Measurements from ENCODE around the gene MRGPRG.
"Not testable (repeated sequence)": the region's sequence is repeated elsewhere in the genome, so short reads cannot be mapped to it uniquely, and the experiment has no call there.

The MRGPRG gene, protein sequence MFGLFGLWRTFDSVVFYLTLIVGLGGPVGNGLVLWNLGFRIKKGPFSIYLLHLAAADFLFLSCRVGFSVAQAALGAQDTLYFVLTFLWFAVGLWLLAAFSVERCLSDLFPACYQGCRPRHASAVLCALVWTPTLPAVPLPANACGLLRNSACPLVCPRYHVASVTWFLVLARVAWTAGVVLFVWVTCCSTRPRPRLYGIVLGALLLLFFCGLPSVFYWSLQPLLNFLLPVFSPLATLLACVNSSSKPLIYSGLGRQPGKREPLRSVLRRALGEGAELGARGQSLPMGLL

DNA sequence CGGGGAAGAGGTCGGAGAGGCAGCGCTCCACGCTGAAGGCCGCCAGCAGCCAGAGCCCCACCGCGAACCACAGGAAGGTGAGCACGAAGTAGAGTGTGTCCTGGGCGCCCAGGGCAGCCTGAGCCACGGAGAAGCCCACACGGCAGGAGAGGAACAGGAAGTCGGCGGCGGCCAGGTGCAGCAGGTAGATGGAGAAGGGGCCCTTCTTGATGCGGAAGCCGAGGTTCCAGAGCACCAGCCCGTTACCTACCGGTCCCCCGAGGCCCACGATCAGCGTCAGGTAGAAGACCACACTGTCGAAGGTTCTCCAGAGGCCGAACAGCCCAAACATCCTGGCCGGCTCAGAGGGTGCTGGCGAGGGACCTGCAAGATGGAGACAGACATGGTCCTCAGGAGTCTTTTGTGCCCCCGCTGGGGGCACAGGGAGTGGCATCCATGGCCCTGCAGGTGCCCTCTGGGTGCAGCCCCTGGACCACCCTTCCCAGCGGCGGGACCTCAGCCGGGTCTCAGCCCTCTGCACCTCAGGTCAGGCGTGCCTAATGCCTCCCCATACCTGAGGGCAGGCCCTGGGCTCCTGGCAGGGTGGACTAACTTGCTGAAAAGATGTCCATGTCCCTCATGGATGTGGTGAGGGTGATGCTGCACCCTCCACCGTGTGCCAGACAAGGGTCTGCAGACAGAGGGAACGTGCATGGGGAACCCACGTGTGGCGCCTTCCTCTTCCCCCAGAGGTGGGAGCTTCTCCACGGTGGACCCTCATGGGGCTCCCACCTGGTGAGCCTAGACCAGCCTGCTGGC lies at the start of gene MRGPRG:
Gene MRGPRG (minus strand): TSS at position 331 of the 798 bp plus-strand sequence. CDS start 0 bp downstream, at position 331.
- DNase-seq, result no peak

DNA sequence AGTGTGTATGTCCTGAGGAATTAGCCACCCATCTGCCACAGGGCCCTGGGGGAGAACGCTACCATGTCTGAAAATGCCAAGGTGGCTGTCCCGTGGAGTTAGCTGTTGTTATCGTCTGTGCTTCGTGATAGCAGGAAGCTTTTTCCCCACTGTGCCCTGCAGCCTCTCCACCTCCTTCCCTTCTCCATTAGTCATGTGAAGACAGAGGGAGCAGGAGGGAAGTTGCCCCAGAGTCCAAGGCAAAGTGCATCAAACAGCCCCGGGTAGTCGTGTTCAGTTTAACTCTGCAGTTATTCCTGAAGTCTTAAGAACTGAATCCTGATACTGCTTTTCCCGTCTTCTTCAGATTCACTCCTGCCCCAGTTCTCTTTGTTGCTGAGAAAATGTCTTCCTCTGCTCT lies 43.9 kb upstream of the MRGPRG start:
- not testable (repeated sequence) for DNase-seq

DNA sequence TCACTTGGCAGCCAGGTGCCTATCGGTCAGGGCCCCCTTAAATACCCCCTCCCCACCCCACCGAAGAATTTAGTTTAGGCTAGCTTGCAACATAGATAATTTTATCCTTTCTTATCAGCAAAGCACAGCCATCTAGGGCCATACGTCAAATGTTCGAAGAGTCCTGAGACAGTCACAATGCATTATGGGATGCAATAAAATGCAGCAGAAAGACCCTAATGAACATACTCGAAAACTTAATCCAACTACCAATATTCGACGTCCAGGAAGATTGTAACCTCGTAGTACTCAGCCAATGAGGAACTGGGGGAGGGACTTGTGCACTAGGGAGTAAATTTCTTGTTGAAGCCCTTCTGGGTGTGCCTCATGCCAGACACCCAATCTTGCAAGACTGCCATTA lies 43.2 kb upstream of the MRGPRG start:
- not testable (repeated sequence) for DNase-seq

DNA sequence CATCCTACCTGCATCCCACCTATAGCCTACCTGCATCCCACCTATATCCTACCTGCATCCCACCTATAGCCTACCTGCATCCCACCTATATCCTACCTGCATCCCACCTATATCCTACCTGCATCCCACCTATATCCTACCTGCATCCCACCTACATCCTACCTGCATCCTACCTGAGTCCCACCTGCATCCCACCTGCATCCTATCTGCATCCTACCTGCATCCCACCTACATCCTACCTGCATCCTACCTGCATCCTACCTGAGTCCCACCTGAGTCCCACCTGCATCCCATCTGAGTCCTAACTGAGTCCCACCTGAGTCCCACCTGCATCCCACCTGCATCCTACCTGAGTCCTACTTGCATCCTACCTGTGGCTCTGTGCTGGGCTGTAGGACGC lies 38.9 kb upstream of the MRGPRG start:
- DNase-seq, result not testable (repeated sequence)

DNA sequence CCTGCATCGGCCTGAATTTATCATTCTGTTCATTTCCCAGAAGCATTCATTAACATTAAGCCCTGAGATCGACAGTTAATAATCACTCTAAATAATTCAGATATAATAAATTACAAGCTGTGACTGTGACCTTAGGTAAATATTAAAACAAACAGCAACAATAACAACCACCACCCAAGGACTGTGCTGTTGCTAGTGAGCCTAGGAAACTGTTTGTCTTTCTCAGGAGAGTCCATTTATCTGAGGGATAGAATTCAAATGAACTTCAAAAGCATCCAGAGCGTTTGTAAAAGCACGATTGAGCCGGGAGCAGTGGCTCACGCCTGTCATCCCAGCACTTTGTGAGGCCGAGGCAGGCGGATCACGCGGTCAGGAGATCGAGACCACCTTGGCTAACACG lies 36.6 kb upstream of the MRGPRG start:
- DNase-seq, result not testable (repeated sequence)

DNA sequence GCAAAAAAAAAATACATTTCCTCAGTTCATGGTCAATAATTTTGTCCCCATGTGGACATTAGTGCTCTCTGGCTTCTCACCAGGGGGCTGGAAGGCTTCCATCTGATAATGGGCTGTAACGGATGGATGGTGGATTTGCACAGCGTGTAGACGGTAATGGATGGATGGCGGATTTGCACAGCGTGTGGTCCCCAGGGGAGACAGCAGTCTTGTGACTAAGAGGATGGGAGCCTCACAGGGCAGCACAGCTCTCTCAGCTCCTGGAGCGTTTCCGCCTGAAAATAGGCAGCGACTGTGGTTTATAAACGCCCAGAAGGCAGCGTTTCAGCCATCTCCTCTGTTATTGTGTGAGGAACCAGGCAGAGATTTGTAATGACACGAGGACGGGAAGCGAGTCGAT lies 36.2 kb upstream of the MRGPRG start:
- DNase-seq, result not testable (repeated sequence)

DNA sequence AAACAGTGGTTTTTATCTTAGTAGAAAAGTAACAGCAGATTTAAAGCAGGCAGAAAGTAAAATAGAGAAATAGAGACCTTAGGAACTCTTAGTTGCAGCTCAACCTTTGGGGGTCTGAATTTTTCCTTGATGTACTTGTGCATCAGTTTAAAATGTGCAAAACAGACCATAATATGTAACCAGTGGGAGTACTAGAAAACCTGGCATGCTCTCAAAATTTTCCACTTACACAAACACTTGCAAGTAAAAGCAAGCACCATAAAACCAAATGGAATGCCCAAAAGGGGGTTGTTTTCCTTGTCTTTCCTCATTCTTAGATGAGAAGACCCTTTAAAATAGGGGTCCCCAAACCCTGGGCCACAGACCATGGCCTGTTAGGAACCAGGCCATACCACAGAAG lies 26.5 kb upstream of the MRGPRG start:
- no peak for DNase-seq

DNA sequence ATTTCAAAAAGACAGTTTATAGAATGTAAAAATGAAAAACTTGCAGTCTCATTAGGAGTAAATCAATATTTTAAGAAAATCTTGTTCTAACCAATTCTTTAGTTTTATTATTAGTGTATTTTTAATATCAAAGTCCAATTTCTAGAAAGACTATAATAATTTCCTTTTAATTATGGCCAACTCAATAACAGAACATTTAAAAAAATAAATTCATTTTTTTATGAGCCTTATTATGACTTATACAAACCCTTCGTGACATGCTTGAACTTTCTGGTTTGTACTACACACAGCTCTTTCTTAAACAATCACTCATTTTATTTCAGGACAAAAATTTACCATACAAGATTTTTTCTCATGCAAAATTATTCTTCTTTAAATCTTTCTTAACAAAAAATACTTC lies 25.3 kb upstream of the MRGPRG start:
- no peak for DNase-seq

DNA sequence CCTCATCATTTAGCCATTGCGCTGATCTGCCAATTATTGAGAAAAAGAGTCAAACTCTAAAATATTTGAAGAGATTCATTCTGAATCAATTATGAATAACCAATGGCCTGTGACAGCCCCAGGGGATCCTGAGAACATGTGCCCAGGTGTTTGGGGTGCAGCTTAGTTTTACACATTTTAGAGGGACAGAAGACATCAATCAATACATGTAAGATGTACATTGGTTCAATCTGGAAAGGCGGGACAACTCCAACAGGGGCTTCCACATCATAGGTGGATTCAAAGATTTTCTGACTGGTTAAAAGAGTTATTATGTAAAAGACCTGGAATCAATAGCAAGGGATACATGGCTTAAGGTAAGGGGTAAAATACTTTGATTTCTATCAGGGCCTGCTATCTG lies 18.5 kb upstream of the MRGPRG start:
- no peak for DNase-seq

DNA sequence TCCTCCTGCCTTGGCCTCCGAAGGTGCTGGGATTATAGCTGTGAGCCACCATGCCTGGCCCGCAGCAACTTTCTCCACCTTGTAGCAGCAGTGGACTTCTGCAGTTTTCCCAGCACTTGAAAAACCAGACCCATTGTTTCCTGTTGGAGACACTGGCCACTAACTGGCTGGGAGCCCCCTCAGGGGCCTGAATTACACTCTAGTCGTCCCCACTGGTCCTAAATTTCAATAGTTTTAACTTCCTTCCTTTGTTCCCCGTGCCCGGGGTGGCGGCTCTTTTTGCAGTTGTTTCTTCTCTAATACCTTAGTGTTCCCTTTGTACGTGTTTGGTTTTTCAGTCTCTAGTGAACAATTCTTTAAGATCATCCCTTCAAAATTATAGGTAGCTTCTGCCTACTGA lies 16.2 kb upstream of the MRGPRG start:
- no peak for DNase-seq

DNA sequence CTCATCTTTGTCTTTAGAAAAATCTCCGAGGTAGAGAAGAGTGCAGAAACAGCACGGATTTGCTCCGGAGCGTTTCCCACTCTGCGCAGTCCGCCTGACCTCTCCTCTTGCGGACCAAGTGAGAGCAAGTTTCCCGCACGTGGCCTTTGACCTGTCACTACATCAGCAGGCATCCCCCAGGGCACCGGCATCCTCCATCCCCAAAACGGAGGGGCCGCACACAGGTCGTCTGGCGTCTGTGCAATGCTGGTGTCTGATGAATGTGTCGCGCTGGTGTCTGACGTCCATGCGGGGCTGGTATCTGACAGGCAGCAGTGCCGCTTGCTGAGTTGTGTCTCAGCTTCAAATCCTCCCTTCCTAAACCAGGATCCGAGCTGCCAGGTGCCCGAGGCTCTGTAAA lies 14.3 kb upstream of the MRGPRG start:
- DNase-seq, result no peak

DNA sequence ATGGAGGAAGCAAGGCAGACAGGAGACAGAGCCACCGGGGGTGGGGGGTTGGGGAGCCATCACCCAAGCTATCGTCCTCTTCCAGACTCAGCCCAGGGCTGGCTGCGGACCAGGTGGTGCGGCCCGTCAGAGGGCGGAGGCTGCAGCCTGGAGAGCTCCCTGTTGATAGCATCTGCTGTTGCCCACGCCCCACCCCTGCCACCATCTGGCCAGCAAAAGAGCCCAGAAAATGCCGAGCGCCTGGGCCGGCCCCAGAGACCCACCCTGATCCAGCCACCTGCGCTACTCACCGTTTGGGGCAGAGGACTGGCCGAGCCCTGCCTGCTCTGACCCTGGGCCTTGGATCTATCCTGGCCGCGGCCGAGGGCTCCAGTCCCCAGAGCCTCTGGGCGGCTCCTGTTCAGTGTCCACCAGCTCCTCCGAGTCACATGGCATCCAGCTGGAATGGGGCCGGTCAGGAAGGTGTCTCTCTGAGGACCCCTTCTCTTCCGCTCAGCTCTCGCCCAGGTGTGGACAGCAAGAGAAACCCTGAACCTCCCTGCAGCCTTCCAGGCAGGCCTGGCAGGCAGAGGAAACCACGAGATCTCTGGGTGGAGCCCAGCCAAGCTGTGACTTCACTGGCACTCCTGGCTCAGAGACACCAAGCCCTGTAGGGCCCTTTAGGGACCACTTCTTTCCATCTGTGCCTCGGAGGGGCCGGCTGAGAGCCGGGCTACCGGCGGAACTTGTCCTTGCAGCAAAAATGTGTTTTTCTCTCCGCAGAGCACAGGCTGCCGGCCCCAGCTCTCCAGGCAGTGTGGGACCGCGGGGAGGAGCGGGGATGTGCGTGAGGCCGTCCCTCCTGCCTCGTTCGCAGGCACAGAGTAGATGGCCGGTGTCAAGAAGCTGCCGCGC lies 13.5 kb upstream of the MRGPRG start, which contains the start of gene MRGPRE:
Gene MRGPRE (minus strand): TSS at position 567 of the 894 bp plus-strand sequence. CDS start 3,618 bp downstream, outside the sequence.
- no peak for DNase-seq

DNA sequence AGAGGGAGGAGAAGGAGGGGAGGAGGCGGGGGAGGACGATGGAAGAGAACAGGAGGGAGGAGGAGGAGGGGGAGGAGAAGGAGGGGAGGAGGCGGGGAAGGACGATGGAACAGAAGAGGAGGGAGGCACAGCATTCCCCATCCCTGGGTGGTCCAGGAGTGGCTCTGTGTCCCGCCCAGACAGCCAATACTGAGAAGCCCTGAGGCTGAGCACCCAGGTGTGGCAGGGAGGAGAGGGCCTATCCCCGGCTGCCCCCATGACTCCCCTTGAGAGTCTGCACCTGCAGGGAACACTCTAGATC lies 12.9 kb upstream of the MRGPRG start:
- DNase-seq, result no peak

DNA sequence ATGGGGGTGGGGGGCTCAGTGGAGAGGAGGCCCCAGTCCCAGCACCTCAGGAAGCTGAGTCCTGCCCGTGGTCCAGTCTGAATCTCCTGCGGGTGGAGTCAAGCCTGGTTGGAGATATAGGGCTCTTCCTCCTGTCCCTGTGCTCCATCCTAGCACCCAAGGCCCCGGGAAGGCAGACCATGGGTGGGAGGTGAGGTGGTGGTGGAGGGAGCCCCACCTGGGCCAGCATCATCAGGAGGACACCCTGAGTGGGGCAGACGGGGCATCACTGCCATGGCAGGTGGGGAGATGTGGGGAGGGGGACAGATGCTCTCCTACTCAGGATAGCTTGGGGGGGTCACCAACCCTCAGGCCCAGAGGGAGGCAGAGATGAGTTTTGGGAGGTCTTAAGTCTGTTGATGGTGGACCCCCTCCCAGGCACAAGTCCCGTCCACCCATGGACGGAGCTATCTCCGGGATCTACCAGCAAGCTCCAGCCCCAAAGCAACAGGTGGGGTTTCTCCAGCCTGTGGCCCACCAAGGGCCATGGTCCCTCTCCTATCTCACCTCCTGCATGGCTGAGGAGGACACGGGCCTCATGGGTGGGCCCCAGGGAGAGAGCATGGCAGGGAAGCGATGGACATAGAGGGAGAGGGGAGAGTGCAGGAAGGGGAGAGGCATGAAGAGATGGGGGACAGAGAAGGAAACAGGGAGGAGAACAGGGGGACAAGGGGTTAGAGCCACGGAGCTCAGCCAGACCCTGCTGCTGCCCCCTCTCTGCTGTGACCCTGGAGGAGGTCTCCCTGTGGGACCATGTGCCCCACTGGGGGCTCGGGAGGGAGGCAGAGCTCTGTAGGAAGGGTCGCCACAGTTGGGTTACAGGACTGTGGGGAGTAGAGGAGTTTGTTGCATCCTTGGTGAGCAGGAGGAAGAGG lies 12.3 kb upstream of the MRGPRG start:
- no peak for DNase-seq

DNA sequence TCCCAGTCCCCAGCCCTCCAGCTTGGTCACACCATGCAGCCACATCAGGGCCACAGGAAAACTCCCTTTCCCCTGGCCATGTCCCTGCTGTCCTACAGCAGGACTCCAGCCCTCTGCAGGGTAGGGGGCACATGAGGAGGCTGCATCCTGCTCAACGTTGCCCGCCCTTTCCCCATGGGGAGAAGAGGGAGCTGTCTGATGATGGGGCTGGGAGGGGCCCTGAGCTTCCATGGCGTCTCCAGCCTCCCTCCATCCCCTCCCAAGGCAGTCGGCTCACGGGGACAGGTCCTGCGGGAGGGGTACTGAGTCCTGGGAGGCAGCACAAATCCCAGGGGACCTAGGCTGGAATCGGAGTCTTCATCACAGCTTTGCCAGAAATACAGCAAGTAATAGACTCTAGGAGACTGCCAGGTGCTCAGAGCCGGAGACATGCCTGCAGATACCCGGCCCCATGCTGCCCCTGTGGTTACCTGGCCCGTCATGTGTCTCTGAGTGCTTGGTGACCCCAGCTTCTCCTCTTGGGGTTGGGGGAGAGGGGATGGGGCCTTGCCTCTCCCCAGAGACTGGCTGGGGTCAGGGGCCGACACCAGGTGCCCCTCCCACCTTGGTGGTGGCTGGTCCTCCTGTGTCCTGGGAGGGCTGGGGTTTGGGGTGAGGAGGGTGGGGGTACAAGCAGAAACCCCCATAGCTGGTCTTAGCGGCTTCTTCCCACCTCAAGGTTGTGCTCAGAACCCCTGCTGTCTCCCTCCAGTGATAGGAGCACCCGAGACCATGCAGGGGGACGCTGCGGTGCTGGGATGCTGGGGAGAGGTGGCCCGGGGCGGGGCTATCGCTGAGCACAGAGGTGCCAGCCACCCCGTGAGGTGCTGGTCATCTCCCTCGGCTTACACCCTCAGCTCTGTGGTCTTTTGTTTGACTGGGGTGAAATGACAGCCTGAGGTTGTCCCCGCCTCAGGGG lies 11.3 kb upstream of the MRGPRG start:
- no peak for DNase-seq

DNA sequence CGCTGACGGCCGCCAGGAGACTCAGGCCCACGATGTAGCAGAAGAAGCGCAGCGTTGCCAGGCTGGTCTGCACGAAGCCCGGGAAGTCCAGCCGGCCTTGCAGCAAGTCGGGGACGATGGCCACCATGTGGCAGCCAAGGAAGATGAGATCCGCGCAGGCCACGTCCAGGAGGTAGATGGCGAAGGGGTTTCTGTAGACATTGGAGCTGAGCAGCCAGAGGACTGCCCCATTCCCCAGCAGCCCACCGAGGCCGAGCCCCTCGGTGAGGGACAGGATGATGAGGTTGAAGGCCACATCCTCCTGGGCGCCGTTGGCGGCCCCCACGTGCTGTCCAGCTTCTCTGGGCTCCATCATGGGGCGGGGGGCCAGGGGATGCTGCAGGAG lies 9.8 kb upstream of the MRGPRG start:
- no peak for DNase-seq

DNA sequence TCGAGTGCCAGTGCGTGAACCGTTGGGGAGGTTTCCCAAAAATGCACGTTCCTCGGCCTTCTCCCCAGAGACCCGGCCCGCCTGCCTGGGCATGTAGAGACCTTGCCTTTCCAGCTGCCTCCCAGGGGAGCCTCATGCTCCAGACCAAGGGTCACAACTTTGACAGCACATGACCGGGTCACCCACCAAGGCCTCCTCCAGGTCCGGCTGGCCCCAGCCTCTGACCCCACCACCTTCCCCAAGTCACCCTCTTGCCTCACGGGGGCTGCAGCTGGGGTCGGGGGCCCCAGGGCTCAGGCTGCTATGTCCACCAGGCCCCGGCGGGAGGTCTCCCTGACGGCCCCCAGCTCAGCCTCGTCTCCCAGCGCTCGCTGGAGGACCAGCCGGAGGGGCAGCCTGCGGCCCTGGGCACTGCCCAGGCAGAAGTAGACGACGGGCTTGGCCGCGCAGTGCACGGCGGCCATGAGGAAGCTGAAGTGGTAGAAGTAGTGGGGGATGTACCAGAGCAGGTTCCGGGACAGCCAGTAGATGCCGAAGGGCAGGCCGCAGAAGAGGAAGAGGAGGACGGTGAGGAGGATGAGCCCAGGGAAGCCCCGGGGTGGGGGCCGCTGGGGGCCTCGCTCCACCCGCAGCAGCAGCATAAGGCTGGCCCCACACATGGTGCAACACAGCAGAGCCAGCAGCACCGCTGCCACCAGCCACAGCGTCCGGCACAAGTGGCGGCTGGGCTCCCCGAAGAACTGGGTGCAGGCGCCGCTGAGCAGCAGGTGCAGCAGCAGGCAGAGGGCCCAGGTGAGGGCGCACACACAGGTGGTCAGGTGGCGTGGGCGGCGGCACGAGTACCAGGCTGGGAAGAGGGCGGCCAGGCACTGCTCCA lies 9.2 kb upstream of the MRGPRG start:
- no peak for DNase-seq

DNA sequence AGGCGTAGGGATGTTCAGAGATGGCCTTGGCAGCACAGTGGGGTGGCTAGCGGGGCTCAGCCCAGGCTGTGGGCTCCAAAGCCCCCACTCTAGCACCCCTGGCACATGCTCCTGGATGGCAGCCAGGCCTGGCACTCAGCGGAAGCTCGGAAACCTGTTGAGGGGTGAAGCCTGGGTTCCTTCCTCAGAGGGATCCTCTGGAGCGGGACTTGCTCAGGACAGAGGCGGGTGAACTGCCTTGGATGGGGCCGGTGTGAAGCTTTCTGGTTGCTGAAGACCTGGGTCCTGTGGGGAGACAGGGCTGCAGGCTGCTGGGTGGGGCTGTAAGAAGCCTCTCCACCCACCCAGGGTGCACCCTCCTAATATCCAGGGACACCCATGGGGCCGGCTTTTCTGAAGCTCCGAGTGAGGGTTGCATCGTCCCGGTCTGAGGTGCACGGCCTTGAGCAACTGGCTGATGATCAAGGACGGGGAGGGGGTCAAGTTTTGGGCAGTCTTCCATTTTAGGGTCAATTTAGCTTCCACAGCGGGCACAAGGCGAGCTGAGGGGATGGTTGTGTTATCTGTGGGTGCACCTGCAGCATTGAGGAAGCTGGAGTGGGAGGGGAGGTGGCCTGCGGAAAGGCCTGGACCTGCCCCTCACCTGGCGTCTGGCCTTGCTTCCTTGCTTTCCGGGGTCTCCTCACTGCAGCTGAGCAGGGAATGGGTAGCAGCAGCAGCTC lies 8.4 kb upstream of the MRGPRG start:
- DNase-seq, result no peak

Measured in fibroblast of skin of right quadriceps (primary cell).